ENCODE results near the gene GABBR2.

DNA sequence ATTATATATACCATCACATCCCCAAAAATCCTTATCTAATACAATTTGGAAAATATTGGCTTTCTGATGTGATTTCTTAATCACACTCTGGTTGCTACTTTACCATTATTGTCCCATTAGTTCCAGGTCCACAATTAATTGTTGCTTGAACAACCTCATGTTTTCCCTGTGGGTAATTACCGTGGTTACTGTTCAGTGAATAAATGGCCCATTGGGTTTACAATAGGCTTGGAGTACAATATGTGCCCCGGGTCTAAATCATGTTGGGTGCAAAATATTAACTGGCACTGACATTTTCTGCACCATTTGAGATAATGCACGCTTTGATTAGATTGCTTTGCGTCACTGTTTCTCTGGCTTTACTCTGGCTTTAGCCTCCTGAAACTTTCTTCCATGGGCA is 163.7 kb downstream of the GABBR2 start:
- TF ChIP-seq CTCF (conservative IDR thresholded peaks at IDR 0.05 in 1 of 2, IDR thresholded peaks at IDR 0.05 in 1 of 2; ENCODE audit: extremely low read depth in 1 of 2, insufficient read depth in 1 of 2, low read depth in 1 of 2, low read length in 2 of 2) (no peak), EZH2 (IDR thresholded peaks at IDR 0.05; ENCODE audit: borderline replicate concordance, low read length) (no peak)

All from mammary epithelial cell (primary cell).